ENCODE results near the gene FNIP2.

FNIP2 gene

GRCh38 chr4:158801066-158801465 is 32.2 kb downstream of the FNIP2 start:
- H3K27me3 ChIP-seq (ENCODE audit: insufficient read depth, low read length, poor library complexity) = peaks cover 2% of the 10 kb centered on the region
- H3K79me2 ChIP-seq (ENCODE audit: insufficient read depth, low read length) = no peaks in the 10 kb centered on the region
- H3K27ac ChIP-seq (ENCODE audit: low read length) = no peak overlapping the region
- no peak overlapping the region for H2AFZ ChIP-seq (ENCODE audit: low read depth, low read length)
- ATAC-seq (ENCODE audit: insufficient read depth, low read depth) (no peak), DNase-seq (no peak)
- no peaks in the 10 kb centered on the region for H4K20me1 ChIP-seq (ENCODE audit: insufficient read depth, low read length)
- TF ChIP-seq EZH2 (IDR thresholded peaks at IDR 0.05; ENCODE audit: borderline replicate concordance, low read depth, low read length, severe bottlenecking) = no peak
- TF ChIP-seq CTCF (IDR thresholded peaks at IDR 0.05; ENCODE audit: borderline replicate concordance, extremely low read depth, low read length, poor library complexity, severe bottlenecking) = no peak
- H3K4me2 ChIP-seq (ENCODE audit: insufficient read depth, low read length) = no peak overlapping the region
- no peaks in the 10 kb centered on the region for H3K9me3 ChIP-seq (ENCODE audit: insufficient read depth, low read length, severe bottlenecking)
- no peak overlapping the region for H3K9ac ChIP-seq (ENCODE audit: low read depth, low read length)
- no peaks in the 10 kb centered on the region for H3K4me1 ChIP-seq (ENCODE audit: insufficient read depth, low read length)
- no peak overlapping the region for H3K4me3 ChIP-seq (ENCODE audit: low read depth in 1 of 2, low read length in 2 of 2)
- no peaks in the 10 kb centered on the region for H3K36me3 ChIP-seq (ENCODE audit: insufficient read depth, low read length)

DNA sequence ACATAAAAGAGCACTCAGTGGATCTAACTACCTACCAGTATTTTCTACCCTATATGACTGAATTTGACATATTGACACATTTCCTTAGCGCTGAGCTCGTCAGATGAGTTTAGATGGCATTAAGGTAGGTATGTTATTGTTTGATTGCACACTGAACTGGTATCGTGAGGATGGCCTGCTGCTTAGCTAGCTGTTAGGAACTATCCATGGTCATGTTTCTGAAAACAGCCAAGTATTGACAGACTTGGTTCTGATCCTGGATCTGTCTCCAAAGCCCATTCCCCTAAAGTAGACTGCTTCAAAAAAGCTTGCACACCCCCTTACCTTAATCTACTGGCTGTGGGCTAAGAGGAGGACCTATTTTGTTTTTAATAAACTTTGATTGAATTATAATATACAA is 32.9 kb downstream of the FNIP2 start:
- H3K36me3 ChIP-seq (ENCODE audit: insufficient read depth, low read length) = no peaks in the 10 kb centered on the region
- ATAC-seq (ENCODE audit: insufficient read depth, low read depth) (no peak), DNase-seq (no peak)
- no peaks in the 10 kb centered on the region for H3K9me3 ChIP-seq (ENCODE audit: insufficient read depth, low read length, severe bottlenecking)
- no peak overlapping the region for H3K9ac ChIP-seq (ENCODE audit: low read depth, low read length)
- H3K4me3 ChIP-seq (ENCODE audit: low read depth in 1 of 2, low read length in 2 of 2) = no peak overlapping the region
- H3K4me2 ChIP-seq (ENCODE audit: insufficient read depth, low read length) = no peak overlapping the region
- no peaks in the 10 kb centered on the region for H3K79me2 ChIP-seq (ENCODE audit: insufficient read depth, low read length)
- TF ChIP-seq CTCF (IDR thresholded peaks at IDR 0.05; ENCODE audit: borderline replicate concordance, extremely low read depth, low read length, poor library complexity, severe bottlenecking) (no peak), EZH2 (IDR thresholded peaks at IDR 0.05; ENCODE audit: borderline replicate concordance, low read depth, low read length, severe bottlenecking) (no peak)
- H2AFZ ChIP-seq (ENCODE audit: low read depth, low read length) = no peak overlapping the region
- H3K4me1 ChIP-seq (ENCODE audit: insufficient read depth, low read length) = no peaks in the 10 kb centered on the region
- no peak overlapping the region for H3K27ac ChIP-seq (ENCODE audit: low read length)
- peaks cover 2% of the 10 kb centered on the region for H3K27me3 ChIP-seq (ENCODE audit: insufficient read depth, low read length, poor library complexity)
- H4K20me1 ChIP-seq (ENCODE audit: insufficient read depth, low read length) = no peaks in the 10 kb centered on the region

DNA sequence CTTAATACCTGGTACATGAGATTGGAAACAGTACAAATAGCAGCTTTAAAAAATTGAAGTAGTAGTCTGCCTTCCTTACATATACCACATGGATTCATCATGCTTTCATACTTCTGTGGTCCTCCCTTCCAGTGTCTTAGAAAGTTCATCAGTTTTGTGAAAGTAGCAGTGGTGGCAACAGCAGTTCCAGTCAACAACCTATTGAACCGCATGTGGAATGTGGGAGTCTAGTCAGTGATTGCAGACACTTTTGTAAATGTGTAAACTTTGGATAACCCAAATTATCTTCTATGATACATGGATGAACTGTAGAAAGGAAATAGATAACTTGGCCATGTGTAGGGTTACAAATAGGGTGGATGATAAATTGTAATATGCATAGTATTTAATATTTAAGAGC is 34.1 kb downstream of the FNIP2 start:
- TF ChIP-seq EZH2 (IDR thresholded peaks at IDR 0.05; ENCODE audit: borderline replicate concordance, low read depth, low read length, severe bottlenecking) = no peak
- TF ChIP-seq CTCF (IDR thresholded peaks at IDR 0.05; ENCODE audit: borderline replicate concordance, extremely low read depth, low read length, poor library complexity, severe bottlenecking) = no peak
- no peaks in the 10 kb centered on the region for H3K79me2 ChIP-seq (ENCODE audit: insufficient read depth, low read length)
- no peak overlapping the region for H3K27ac ChIP-seq (ENCODE audit: low read length)
- DNase-seq = no peak
- H3K4me2 ChIP-seq (ENCODE audit: insufficient read depth, low read length) = no peak overlapping the region
- H2AFZ ChIP-seq (ENCODE audit: low read depth, low read length) = no peak overlapping the region
- no peaks in the 10 kb centered on the region for H3K9me3 ChIP-seq (ENCODE audit: insufficient read depth, low read length, severe bottlenecking)
- ATAC-seq (ENCODE audit: insufficient read depth, low read depth) = no peak
- no peaks in the 10 kb centered on the region for H3K4me1 ChIP-seq (ENCODE audit: insufficient read depth, low read length)
- no peak overlapping the region for H3K9ac ChIP-seq (ENCODE audit: low read depth, low read length)
- no peak overlapping the region for H3K4me3 ChIP-seq (ENCODE audit: low read depth in 1 of 2, low read length in 2 of 2)
- H4K20me1 ChIP-seq (ENCODE audit: insufficient read depth, low read length) = no peaks in the 10 kb centered on the region
- no peaks in the 10 kb centered on the region for H3K36me3 ChIP-seq (ENCODE audit: insufficient read depth, low read length)
- H3K27me3 ChIP-seq (ENCODE audit: insufficient read depth, low read length, poor library complexity) = peaks cover 2% of the 10 kb centered on the region
